NOMO-1 treated with dmso at 0.1 percent for 144 hours (cell line): ENCODE measurements around the gene LIMK1.

Experiments used
- DNase-seq: peaks from one replicate; lab custom pipeline; 2025; ENCODE audit not compliant: unreplicated experiment; lab: John Stamatoyannopoulos, UW

LIMK1 gene

DNA sequence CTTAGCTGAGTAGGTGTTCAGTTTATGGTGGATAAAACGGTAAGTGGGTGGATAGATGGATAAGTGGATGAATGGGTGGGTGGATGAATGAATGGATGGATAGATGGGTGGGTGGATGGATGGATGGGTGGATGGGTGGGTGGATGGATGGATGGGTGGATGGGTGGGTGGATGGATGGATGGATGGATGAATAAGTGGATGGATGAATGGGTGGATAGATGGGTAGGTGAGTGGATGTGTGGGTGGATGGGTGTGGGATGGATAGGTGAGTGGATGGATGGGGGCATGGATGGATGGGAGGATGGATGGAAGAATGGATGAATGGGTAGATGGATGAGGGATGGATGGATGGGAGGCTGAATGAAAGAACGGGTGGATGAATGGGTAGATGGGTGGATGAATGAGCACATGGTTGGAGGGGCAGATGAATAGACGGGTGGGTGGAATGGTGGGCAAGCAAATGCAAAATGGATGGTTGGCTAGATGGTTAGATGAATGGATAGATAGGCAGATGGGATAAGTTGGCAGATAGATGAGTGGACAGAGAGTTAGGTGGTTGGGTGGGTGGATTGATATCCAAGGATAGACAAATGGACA, 29.9 kb upstream of the LIMK1 start:
- no peak for DNase-seq

DNA sequence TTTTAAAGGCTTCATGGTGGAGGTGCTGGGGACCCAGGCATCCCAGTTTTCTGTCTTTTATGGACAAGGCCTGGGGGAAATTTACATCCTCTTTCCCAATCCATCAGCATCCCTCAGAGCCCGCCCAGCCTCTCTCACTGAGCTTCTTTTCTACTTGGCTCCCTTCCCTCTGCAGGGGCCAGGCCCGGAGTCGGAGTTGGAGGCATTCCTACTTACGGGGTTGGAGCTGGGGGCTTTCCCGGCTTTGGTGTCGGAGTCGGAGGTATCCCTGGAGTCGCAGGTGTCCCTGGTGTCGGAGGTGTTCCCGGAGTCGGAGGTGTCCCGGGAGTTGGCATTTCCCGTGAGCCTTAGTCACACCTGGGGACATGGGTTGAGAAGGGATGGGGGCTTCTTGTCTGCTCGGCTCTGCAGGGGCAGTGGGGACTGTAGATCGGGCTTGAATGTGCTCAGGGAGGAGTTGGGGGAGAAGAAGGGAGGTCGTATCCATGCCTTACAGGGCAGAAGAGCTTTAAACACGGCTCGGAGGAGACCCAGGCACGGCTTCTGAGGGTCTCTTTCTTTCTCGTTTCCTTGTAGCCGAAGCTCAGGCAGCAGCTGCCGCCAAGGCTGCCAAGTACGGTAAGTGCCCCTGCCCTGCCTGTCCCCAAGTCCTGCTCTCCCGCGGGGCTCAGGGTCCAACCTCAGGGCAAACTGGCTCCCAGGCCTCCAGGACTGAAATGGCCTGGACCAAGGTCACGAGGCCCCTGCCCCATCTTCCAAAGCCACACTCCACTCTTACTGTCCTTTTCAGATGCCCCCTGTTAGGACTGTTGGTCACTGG, 27.3 kb upstream of the LIMK1 start:
- no peak for DNase-seq

DNA sequence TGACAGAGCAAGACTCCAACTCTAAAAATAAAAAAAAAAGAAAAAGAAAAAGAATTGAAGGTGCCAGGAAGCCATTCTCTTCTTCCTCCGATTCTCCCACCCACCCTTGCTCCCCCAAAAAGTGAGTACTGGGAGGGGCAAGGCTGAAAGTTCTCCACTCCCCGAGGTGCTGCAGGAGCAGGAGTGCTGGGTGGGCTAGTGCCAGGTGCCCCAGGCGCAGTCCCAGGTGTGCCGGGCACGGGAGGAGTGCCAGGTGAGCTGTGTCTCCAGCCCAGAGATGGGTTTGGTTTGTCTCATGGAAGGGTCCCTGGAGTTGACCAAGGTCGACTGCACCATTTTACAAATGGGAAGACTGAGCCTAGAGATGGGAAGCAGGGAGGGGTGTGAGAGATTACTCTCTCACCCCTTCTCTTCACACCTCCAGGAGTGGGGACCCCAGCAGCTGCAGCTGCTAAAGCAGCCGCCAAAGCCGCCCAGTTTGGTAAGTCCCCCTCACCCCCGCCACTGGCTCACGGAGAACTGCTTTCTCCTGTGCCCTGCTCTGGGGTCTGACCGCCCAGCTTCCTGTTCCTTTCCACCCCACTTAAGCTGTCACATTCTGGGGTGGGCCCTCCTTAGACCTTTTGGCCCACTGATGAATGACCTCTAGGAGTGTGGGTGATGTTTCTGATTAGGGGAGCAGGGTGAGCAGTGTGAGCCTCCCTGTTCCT, 26.2 kb upstream of the LIMK1 start:
- DNase-seq, result no peak

DNA sequence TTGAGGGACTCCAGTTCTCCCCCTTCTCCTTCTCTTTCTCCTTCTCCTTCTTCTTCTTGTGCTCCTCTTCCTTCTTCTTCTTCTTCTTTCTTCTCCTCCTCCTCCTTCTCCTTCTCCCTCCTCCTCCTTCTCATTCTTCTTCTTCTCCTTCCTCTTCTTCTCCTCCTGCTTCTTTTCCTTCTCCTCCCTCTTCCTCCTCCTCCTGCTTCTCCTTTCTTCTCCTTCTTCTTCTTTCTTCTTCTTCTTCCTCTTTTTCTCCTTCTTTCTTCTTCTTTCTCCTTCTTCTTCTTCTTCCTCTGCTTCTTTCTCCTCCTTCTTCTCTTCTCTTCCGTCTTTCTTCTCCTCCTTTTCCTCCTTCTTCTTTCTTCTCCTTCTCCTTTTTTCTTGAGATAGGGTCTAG, 25.6 kb upstream of the LIMK1 start:
- DNase-seq, result no peak

DNA sequence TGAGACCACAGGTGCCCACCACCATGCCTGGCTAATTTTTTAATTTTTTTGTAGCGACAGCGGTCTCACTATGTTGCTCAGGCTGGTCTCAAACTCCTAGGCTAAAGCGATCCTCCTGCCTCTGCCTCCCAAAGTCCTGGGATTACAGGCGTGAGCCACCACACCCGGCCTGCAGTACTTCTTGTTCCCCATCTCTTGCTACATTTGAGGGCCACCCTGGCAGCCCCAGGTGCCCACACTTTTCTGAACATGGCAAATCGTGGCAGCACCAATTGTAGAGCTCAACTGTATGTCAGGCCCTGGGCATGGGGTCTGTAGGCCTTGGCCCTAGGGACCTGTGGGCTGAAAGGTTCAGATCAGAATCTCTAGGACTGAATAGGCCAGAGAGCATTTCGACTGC, 25.1 kb upstream of the LIMK1 start:
- no peak for DNase-seq

DNA sequence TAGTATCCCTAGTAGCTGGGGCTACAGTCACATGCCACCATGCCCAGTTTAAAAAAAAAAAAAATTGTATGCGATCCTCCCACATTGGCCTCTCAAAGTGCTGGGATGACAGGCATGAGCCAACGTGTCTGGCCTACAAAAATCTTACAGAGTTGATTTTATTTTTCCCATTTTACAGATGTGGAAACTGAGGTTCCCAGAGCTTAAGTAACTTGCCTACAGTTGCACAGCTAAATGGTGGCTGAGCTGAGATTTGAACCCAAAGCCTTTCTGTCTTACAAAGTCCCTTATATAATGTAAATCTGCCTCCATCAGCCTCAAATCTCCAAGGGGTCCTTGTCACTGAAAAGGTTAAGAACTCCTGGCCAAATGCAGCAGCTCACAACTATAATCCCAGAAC, 24.6 kb upstream of the LIMK1 start:
- no peak for DNase-seq

DNA sequence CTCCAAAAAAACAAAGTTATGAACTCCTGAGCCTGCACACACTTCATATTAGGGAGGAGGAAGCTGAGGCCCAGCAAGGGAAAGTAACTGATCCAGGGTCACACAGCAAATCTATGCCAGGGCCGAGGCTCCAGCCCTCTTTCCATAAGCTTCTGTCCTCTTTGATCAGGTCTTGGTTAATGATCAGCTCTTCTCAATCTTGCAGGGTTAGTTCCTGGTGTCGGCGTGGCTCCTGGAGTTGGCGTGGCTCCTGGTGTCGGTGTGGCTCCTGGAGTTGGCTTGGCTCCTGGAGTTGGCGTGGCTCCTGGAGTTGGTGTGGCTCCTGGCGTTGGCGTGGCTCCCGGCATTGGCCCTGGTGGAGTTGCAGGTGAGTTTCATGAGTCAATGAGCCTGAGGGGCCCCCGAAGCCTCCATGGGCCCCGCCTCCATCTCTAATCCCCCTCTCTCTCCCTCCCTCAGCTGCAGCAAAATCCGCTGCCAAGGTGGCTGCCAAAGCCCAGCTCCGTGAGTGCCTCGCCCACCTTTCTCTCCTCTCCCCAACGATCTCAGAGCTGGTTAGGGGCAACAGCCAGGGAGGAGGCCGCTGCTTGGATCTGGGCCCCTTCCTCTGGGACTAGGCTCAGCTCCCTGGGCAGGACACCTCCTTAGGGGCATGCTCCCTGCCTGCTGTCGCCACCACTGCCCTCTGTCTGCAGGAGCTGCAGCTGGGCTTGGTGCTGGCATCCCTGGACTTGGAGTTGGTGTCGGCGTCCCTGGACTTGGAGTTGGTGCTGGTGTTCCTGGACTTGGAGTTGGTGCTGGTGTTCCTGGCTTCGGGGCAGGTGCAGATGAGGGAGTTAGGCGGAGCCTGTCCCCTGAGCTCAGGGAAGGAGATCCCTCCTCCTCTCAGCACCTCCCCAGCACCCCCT, 23.7 kb upstream of the LIMK1 start:
- DNase-seq, result no peak

DNA sequence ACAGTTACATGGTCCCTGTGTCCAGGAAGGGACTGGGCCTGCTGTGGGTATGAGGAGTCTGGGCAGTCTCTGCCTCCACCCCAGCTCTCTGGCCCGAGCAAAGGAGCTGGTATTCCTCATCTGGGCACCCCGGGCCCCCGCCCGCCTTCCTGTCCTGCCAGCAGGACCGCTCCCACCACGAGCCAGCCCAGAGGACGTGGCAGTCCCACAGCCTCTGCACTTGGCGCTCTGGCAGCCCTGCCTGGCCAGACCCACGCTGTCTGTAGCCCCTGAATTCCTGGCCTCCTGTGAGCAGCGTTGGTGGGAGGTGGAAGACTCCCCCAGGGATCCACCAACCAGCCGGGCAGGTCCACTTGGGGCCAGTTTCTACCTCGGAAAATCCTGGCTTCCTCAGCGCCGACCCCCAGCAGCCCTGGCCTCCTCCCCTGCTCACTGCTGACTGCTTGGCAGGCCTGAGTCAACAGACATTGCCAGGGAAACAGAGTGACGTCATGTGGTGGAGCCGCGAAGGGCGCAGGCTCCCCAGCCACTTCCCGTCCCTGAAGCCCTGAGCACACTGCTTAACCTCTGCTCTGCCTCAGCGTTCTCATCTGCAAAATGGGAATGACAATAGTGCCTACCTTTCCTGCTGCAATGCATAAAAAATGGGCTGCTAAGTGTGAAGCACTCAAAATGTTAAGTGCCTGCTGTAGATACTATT, 21.6 kb upstream of the LIMK1 start:
- DNase-seq, result peak; percentile 93

DNA sequence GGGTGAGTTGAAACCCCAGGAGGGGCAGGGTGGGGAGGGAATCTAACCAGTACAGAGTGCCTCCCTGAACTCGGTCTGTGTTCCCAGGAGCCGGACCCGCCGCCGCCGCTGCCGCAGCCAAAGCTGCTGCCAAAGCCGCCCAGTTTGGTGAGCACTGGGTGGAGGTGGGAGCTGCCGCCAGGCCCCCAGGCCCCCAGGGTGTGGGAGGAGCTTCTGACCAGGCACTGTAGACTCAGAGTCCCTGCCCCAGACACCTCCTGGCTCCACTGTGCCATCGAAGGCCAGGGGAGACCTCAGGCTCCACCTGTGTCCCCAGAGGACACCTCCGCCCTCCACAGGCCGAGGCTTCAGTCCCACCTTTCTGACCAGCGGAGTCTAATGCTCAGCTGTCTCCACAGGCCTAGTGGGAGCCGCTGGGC, 20.4 kb upstream of the LIMK1 start:
- no peak for DNase-seq

DNA sequence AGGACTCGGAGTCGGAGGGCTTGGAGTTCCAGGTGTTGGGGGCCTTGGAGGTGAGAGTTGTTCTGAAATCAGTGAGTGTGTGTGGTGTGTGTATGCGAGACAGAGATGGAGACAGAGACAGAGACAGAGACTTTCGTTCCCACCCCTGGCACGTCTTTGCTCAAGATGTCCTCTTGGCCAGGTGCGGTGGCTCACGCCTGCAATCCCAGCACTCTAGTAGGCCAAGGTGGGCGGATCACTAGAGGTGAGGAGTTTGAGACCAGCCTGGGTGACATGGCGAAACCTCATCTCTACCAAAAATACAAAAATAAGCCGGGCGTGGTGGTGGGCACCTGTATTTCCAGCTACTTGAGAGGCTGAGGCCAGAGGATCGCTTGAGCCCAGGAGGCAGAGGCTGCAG, 20.0 kb upstream of the LIMK1 start:
- no peak for DNase-seq

DNA sequence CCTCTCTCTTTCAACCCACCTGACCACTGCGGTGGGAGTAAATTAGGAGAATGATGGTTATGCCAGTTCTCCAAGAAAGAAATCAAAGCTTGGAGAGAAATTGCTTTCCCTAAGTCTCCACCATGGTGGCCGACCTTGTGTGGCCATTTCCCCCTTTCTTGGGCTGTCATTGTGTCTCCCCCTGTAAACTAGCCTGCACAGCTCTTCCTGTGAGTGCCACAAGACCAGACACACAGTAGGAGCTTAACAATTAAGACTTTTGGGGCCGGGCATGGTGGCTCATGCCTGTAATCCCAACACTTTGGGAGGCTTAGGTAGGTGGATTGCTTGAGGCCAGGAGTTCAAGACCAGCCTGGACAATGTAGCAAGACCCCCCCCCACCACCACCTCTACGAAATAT, 18.9 kb upstream of the LIMK1 start:
- no peak for DNase-seq

DNA sequence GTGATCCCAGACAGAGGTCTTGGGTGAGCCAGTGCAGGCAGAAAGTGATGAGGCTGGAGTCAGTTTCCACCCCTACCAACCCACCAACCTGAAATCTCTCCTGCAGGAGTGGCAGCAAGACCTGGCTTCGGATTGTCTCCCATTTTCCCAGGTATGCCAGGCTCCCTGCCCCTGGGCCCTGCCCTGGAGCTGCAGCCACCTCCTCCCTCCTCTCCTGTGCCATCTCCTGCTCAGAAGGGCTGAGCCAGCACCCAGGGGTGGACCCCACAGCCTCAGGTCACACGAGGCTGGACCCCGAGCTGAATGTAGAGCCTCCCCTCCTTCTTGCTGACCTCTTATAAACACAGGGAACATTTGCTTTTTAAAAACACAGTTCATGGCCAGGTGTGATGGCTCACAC, 17.0 kb upstream of the LIMK1 start:
- DNase-seq, result no peak

DNA sequence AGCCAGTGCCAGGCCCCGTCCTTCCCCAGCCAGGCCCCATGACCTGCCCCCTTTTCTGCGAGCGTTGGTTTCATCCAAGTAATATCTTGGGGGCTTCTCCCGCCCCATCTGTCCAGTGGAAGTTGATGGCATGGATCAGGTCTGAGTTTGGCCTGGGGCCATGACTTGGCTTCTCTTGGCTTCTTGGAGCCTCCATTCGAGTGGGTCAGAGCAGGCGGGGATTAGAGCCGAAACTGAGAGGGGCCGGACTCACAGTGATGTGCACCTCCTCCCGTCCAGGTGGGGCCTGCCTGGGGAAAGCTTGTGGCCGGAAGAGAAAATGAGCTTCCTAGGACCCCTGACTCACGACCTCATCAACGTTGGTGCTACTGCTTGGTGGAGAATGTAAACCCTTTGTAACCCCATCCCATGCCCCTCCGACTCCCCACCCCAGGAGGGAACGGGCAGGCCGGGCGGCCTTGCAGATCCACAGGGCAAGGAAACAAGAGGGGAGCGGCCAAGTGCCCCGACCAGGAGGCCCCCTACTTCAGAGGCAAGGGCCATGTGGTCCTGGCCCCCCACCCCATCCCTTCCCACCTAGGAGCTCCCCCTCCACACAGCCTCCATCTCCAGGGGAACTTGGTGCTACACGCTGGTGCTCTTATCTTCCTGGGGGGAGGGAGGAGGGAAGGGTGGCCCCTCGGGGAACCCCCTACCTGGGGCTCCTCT, 15.1 kb upstream of the LIMK1 start:
- no peak for DNase-seq

DNA sequence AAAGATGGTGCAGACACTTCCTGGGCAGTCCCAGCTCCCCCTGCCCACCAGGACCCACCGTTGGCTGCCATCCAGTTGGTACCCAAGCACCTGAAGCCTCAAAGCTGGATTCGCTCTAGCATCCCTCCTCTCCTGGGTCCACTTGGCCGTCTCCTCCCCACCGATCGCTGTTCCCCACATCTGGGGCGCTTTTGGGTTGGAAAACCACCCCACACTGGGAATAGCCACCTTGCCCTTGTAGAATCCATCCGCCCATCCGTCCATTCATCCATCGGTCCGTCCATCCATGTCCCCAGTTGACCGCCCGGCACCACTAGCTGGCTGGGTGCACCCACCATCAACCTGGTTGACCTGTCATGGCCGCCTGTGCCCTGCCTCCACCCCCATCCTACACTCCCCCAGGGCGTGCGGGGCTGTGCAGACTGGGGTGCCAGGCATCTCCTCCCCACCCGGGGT, 14.5 kb upstream of the LIMK1 start:
- no peak for DNase-seq

DNA sequence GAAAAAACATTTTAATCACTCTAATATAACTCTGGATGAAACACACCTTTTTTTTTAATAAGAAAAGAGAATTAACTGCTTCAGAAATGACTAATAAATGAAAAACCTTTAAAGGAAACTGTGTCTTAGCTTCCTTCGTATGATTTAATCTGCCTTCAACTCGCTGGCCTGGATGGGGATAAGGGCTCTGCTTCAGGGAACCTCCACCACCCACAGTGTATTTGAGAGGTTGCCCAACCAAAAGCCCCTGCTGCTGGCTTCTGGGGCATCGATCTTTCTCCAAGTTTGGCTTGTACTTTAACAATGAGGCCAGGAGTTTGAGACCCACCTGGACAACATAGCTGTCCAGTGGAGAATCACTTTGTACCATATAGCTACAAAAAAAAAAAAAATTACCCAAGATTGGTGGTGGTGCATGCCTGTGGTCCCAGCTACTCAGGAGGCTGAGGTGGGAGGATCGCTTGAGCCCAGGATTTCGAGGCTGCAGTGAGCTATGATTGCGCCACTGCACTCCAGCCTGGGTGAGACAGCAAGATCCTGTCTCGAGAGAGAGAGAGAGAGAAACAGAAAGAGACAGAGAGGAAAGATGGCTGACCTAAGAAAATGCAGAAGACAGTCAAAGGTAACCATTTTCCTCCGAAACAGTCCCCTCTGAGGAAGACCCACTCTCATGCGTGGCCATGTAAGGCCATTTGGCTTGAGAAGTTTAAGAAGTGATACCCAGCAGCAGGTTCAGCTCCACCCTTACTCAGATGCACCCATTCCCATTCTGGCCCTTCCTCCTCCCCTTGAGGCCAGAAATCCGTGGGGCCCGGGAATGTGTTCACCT, 13.6 kb upstream of the LIMK1 start:
- DNase-seq, result no peak

DNA sequence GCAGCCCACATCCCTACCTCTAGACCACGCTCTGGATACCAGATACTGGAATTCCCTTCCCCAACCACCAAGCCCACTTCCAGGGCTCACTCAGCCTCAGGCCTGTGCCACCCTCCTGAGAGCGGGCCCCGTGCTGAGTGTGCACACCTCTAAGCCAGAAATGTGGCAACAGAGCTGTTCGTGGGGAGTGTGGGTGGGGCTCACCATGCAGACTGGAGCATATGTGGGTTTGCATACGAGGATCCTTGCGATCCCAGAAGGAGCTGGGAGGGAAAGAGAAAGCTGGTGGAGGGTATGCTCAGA, 13.0 kb upstream of the LIMK1 start:
- no peak for DNase-seq

DNA sequence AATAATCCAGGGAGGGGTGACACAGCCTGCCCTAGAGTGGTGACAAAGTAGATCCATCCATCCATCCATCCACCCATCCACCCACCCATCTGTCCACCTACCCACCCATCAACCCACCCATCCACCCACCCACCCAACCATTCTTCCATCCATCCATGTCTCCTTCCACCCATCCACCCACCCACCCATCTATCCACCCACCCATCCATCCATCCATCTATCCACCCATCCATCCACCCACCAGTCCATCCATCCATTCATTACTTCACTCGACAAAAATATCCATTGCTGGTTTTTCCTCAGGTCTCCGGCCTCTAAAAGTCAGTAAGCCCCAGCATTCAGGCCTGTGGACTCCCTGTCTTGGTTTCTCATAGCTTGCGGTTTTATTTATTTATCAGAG, 12.5 kb upstream of the LIMK1 start:
- no peak for DNase-seq

DNA sequence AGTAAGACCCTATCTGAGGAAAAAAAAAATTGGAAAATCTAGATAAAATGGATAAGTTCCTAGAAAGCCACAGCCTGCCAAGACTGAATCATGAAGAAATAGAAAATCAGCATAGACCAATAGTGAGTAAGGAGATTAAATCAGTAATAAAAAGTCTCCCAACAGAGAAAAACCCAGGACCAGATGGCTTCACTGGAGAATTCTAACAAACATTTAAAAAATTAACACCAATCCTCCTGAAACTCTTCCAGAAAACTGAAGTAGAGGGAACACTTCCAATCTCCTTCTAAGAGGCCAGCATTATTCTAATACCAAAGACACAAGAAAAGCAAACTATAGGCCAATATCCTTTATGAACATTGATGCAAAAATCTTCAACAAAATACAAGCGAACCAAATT, 8.8 kb upstream of the LIMK1 start:
- DNase-seq, result no peak

DNA sequence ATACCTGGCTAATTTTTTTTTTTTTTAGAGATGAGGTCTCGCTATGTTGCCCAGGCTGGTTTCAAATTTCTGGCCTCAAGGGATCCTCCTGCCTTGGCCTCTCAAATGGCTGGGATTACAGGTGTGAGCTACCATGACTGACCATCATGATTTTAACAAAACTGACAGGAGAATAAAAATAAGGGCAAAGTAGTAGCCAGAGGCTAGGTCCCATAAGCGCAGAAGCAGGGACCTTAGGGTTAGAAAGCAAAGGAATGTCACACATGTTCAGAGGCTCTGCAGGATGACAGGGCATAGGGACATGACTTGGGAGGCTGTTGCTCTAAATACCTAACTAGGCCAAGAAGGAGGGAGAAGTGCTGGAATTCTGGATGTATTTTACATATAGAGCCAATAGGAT, 5.1 kb upstream of the LIMK1 start:
- DNase-seq, result no peak
